Left lung (tissue), 10 donors: ENCODE results near the gene NUDT14. TPM values are rescaled to one million over a fixed set of nuclear protein-coding genes. Genes with fewer than 3 reads are reported as not detected.

Experiments used
- ATAC-seq: fragments of 200-7000 bp; cut with Tn5 transposase; one replicate; pipeline ENCODE4 v1.9.1; 2020; ENCODE audit warnings: moderate library complexity
- DNase-seq, 4 donors: peaks; one replicate each; pipeline ENCODE4 v3.0.0-alpha.2; 2013 to 2020
- H3K27ac ChIP-seq, 2 donors: fragments of 200-600 bp; sonication (generic) in 1 of 2; one replicate each; pipeline versions ENCODE4 v1.5.0 to v1.8.0; 2020 to 2021
- H3K27me3 ChIP-seq, 2 donors: fragments of 200-600 bp; sonication (generic) in 1 of 2; one replicate each; pipeline versions ENCODE4 v1.5.0 to v1.8.0; 2020 to 2021
- H3K36me3 ChIP-seq, 2 donors: fragments of 200-600 bp; sonication (generic) in 1 of 2; one replicate each; pipeline versions ENCODE4 v1.5.0 to v1.8.0; 2020 to 2021
- H3K4me1 ChIP-seq, 2 donors: fragments of 200-600 bp; one replicate each; pipeline ENCODE4 v1.8.0; 2021
- H3K4me3 ChIP-seq, 2 donors: fragments of 200-600 bp; sonication (generic) in 1 of 2; one replicate each; pipeline versions ENCODE4 v1.5.0 to v1.8.0; 2020 to 2021; ENCODE audit warnings: mild to moderate bottlenecking in 1 of 2
- H3K9me3 ChIP-seq, 2 donors: fragments of 200-600 bp; sonication (generic) in 1 of 2; one replicate each; pipeline versions ENCODE4 v1.5.0 to v1.8.0; 2020 to 2021
- intact Hi-C, 2 donors: fragments of 100-400 bp; cut with DNase I; formaldehyde crosslinking; loops; one replicate each; pipeline versions ENCODE4 v1.11.2 to v1.14.2; 2022
- polyA plus RNA-seq, 6 donors: library from polyadenylated mRNA; unstranded; fragments of 120-200 nt; gene quantifications; one replicate each; pipeline ENCODE4 v1.2.1, GENCODE V29; 2013; ENCODE audit not compliant: insufficient read length in 6 of 6
- total RNA-seq, 2 donors: library from RNA; stranded (reverse); fragmentation: NEBNext Ultra II Directional; extraction: Animal tissue kit (Norgen Biotek cat#: 25700); gene quantifications; one replicate each; pipeline ENCODE4 v1.2.1, GENCODE V29; 2021
- TF ChIP-seq, protein P1 (sequence below), 2 donors: fragments of 200-600 bp; sonication (generic) in 1 of 2; IDR thresholded peaks; one replicate each; pipeline versions ENCODE4 v1.5.0 to v1.8.0; 2021; ENCODE audit warnings: antibody characterized with exemption in 2 of 2
- donor health status: DM: no; HTN: yes; CAD: no.
- donor health status: DM: no; HTN: no; CAD: no.

The NUDT14 gene
- total and polyA plus RNA-seq, 8 donors: 22.4 to 77.5 (median 34.7) TPM

DNA sequence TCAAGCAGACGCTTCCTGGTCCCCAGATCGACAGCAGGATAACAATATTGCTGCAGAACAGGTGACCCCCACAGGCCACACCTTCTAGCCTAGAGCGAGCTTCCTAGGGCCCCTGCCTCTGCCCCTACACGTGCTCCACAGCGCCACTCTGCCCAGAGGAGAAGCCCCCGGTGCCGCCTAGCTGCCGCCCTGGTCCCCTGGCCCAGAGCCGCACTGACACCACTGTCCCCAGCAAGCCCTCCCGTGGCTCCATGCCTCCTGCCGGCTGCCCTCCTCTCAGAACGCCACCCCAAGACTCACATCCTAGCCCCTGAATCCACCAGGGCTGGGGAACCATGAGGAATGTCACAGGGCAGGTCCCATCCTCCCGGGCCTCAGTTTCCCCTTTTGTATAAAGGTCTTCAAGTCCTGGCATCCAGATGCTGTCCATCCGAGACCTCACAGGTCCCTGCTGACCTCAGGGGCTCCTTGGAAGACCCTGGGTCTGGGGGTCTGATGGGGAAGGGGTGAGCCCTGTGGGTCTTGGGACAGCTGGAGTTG, 43.6 kb downstream of the NUDT14 start:
- H3K27me3 ChIP-seq: no peaks in the 10 kb centered on the region
- TF ChIP-seq, protein P1, sequence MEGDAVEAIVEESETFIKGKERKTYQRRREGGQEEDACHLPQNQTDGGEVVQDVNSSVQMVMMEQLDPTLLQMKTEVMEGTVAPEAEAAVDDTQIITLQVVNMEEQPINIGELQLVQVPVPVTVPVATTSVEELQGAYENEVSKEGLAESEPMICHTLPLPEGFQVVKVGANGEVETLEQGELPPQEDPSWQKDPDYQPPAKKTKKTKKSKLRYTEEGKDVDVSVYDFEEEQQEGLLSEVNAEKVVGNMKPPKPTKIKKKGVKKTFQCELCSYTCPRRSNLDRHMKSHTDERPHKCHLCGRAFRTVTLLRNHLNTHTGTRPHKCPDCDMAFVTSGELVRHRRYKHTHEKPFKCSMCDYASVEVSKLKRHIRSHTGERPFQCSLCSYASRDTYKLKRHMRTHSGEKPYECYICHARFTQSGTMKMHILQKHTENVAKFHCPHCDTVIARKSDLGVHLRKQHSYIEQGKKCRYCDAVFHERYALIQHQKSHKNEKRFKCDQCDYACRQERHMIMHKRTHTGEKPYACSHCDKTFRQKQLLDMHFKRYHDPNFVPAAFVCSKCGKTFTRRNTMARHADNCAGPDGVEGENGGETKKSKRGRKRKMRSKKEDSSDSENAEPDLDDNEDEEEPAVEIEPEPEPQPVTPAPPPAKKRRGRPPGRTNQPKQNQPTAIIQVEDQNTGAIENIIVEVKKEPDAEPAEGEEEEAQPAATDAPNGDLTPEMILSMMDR (IDR thresholded peaks at IDR 0.05): no peak
- DNase-seq (peak in 1 of 4 donors; percentile 58), ATAC-seq (no peak)
- no peaks in the 10 kb centered on the region for H3K4me1 ChIP-seq
- H3K27ac ChIP-seq: no peak overlapping the region
- peaks cover 0 to 22% of the 10 kb centered on the region in 2 donors for H3K9me3 ChIP-seq
- peaks cover 0 to 22% of the 10 kb centered on the region in 2 donors for H3K36me3 ChIP-seq
- no peak overlapping the region for H3K4me3 ChIP-seq
- intact Hi-C loops: no loop called here

DNA sequence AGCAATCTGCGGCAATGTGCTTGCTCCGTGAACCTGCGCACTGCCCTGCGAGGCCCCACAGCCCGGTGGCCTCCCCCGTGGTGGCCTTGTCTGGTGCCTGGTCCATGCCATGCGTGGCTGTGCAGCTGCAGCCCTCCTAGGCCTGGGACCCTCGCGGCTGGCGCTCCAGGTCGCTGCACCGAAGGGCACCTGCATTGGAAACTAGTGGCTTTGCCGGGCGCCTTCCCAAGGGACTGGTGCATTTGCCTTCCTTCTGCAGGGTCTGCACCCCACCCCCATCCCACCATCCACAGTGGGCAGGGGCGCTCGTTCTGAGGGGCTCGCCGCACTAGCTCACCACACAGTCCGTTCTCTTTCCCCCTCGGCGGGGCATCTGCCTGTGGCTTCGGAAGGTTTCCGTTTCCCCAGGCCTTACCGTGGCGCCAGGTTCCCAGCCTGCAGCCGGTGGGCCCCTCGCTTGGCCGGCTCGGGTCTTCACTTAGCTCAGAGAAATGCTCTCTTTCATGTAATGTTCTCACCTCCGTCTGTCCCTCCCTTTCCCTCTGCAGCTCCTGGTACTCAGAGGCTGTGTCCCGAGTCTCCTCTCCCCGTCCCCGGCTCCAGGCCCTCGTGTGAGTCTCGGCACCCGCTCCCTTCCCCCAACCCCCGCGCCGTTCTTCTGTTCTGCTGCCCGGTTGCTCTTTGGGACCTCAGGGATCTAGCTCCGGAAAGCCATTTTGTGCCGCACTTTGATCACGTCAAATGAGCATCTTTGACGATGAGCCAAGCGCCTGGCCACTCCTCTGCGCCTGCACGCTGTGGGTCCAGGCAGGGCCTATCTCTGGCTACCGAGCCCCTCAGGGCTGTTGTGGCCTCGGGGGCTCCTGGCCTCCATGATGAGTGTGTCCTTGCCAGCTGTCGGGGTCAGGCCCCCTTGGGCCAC, 44.5 kb downstream of the NUDT14 start:
- Histone ChIP-seq H3K9me3 (peaks cover 0 to 27% of the 10 kb centered on the region in 2 donors), H3K4me3 (no peak overlapping the region), H3K27ac (no peak overlapping the region), H3K27me3 (no peaks in the 10 kb centered on the region), H3K4me1 (no peaks in the 10 kb centered on the region), H3K36me3 (peaks cover 0 to 16% of the 10 kb centered on the region in 2 donors)
- intact Hi-C loops: no loop called here
- DNase-seq (peak in 1 of 4 donors; percentile 73), ATAC-seq (no peak)
- TF ChIP-seq, protein P1 (IDR thresholded peaks at IDR 0.05): no peak

DNA sequence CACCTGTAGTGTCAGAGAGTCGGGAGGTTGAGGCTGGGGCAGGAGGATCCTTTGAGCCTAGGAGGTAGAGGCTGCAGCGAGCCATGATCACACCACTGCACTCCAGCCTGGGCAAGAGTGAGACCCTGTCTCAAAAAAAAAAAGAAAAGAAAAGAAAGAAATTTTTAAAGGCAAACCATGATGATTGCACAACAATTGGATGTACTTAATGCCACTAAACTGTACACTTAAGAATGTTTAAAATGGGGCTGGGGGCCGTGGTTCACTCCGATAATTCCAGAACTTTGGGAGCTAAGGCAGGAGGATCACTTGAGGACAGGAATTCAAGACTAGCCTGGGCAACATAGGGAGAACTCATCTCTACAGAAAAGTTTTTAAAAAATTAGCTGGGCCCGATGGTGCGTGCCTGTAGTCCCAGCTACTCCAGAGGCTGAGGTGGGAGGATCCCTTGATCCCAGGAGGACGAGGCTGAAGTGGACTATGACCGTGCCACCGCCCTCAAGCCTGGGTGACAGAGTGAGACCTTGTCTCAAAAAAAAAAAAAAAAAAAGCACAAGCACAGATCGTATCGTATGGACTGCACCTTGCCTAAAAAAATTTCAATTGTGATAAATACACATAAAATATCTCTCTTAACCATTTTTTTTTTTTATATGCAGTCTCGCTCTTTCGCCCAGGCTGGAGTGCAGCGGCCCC, 45.3 kb downstream of the NUDT14 start:
- TF ChIP-seq, protein P1 (IDR thresholded peaks at IDR 0.05): no peak
- intact Hi-C loops: no loop called here
- ATAC-seq: no peak
- Histone ChIP-seq H3K4me1 (no peaks in the 10 kb centered on the region), H3K27ac (no peak overlapping the region), H3K27me3 (no peaks in the 10 kb centered on the region), H3K9me3 (peaks cover 0 to 35% of the 10 kb centered on the region in 2 donors), H3K4me3 (no peak overlapping the region), H3K36me3 (peaks cover 0 to 8% of the 10 kb centered on the region in 2 donors)
- DNase-seq: no peak

DNA sequence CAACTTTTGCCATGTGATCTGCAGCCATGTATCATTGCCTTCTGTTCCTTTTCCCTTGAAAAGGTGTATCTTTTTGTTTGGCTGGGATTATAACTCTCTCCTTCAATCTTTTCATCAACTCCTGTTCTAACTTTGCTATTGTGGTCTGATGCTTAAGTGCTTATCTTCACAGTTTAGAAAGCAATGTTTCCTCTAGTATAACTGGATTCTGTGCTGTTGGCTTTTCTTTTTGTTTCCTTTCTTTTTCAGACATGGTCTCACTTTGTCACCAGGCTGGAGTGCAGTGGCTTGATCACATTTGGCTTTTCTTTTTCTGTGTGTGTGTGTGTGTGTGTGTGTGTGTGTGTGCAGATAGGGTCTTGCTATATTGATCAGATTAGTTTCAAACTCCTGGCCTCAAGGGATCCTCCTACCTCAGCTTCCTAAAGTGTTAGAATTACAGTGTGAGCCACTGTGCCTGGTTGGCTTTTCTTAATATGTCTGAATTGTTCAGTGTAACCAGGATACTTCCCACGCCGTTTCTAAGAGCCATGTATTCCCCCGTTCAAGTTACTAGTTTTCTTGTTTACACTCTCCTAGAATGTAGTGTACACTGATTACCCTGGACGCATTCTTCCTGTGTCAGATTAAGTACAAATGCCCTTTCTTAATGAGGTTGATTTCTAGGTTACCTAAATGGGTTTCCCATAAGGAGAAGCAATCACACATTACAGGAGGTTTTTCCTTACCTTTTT, 48.0 kb downstream of the NUDT14 start:
- H3K27ac ChIP-seq: no peak overlapping the region
- peaks cover 0 to 16% of the 10 kb centered on the region in 2 donors for H3K9me3 ChIP-seq
- TF ChIP-seq, protein P1 (IDR thresholded peaks at IDR 0.05): no peak
- no peaks in the 10 kb centered on the region for H3K27me3 ChIP-seq
- no peaks in the 10 kb centered on the region for H3K36me3 ChIP-seq
- ATAC-seq (no peak), DNase-seq (no peak)
- H3K4me3 ChIP-seq: no peak overlapping the region
- H3K4me1 ChIP-seq: no peaks in the 10 kb centered on the region
- intact Hi-C loops: no loop called here
